ENCODE measurements around the gene IMPDH2.

The IMPDH2 gene

DNA sequence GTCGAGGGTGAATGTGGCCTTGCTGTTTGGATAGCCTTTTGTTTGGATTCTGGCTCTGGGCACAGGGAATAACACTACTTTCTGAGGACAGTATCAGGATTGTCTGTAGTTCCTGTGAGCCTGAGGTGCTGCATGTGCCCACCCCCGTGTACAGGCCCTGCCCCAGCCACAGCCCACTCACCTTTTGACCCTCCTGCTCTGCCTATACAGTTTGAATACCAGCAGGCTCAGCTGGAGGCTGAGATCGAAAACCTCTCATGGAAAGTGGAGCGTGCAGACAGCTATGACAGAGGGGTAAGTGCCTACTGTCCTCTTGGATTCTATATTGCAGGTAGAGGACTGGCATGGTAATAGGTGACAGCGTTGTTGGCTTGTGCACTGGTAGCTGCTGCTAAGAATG, 46.5 kb downstream of the IMPDH2 start:
- DNase-seq (ENCODE audit: low read depth, low spot score), result no peak

DNA sequence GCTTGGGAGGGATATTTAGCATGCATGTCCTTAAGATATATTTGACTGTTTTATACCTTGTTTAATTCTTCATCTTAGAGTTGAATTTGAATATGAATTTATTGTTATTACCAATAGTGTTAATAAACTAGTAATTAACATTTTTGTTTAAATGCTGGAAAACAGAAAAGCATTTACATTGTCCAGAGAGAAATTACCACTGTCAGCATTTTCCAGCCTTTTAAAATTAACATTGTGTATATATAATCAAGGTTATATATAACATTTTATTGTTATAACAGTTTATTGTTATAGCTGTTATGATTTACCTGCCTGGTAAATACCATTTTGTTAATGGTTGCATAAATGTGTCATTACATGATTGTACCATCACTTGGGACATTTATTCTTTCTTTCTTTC, 47.2 kb downstream of the IMPDH2 start:
- DNase-seq (ENCODE audit: low read depth, low spot score), result no peak

GRCh38 chr3:48980295-48980694, 48.9 kb downstream of the IMPDH2 start:
- no peak for DNase-seq (ENCODE audit: low read depth, low spot score)

- DNase-seq (ENCODE audit: low read depth, low spot score), result no peak
These were observed 49.7 kb downstream of the IMPDH2 start for GRCh38 chr3:48979451-48979850.
